Measurements from ENCODE around the gene WDR44.

DNA sequence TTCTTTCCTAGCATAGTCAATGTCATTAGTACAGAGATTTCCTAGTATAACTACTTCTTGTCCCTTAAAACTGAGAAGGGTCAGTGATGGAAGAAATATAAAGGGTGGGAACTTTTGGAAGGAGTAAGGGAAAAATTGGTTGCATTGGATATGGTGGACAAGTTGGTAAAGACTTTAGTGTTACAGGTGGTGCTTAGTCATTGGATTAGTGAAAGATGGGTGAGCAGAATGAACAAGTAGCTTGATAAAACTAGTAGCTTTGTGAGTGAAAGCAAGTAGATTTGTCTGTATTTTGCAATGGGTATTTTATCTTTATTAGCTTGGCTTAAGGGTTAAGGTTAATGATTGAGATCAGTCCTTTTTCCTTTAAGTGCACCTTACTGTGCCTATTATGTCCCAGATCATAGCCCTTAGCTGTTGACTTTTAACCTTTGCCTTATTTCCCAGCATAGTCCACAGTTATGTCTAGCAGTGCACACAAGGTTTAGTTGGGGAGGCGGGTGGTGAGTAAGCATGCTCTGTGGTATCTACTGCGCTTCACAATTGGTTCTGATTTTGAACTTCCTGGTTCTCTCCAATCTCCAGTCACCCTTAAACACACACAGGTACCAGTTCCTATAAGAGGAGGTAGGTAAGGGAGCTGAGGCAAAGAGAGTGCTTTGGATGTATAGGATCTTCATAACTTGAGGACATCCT is 9.5 kb downstream of the WDR44 start:
- no peak for TF ChIP-seq POLR2AphosphoS5 (IDR thresholded peaks at IDR 0.05; ENCODE audit: low read depth, low read length)
- TF ChIP-seq POLR2A (IDR thresholded peaks at IDR 0.05; ENCODE audit: low read depth, low read length), result no peak
- no peak for TF ChIP-seq TAF1 (IDR thresholded peaks at IDR 0.05; ENCODE audit: borderline replicate concordance, low read depth, low read length)

Data from GM12892 (cell line).